HG03520 (cell line): ENCODE data around the gene LRRC8C.
A peak's percentile ranks its signal among the peaks of the same experiment; 100 is the strongest.
"Not testable (repeated sequence)": the region's sequence is repeated elsewhere in the genome, so short reads cannot be mapped to it uniquely, and the experiment has no call there.

ENCODE experiments used
- ATAC-seq: cut with Tn5 transposase; IDR thresholded peaks from one replicate; pipeline ENCODE4 v1.9.1; 2021; ENCODE audit warnings: mild to moderate bottlenecking, moderate library complexity; ENCODE audit not compliant: unreplicated experiment

Gene LRRC8C

GRCh38 chr1:89607586-89608318, 25.2 kb upstream of the LRRC8C start:
- ATAC-seq = no peak

GRCh38 chr1:89608319-89608983, 24.5 kb upstream of the LRRC8C start:
- ATAC-seq = no peak

- no peak for ATAC-seq
Measured at GRCh38 chr1:89608984-89609725, 23.8 kb upstream of the LRRC8C start.

DNA sequence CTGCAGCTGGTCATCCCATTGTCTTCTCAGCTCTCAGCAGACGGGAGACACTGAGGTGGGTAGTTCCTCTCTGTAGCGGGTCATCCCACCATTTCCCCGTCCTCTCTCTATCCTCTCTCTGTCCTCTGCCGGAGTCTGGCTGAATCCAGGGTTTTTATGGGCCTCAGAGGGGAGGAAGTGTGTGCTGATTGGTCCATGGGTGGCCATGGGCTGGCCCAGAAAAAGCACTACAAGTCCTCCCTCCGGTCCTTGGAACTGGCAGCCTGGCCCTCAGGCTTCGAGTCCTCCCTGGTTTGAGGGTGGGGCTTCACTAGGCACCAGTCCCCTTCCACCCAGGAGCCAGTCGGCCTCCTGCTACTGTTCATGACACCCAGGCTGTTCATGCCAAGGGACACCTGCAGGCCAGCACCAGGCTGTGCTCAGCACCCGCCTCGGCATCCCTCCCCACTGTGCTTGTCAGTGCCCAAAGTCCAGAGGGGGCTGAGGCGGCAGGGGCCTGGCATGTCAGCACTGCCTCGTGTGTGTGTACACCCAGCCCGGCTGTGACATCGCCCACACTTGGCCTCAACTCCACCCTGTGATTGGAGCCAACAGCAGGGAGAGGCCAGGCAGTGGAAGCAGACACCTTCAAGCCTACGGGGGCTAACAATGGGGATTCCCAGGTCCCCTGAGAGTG, 23.0 kb upstream of the LRRC8C start:
- no peak for ATAC-seq

GRCh38 chr1:89610457-89611011, 22.4 kb upstream of the LRRC8C start:
- ATAC-seq = no peak

GRCh38 chr1:89611721-89612120, 21.2 kb upstream of the LRRC8C start:
- peak; percentile 97 for ATAC-seq

DNA sequence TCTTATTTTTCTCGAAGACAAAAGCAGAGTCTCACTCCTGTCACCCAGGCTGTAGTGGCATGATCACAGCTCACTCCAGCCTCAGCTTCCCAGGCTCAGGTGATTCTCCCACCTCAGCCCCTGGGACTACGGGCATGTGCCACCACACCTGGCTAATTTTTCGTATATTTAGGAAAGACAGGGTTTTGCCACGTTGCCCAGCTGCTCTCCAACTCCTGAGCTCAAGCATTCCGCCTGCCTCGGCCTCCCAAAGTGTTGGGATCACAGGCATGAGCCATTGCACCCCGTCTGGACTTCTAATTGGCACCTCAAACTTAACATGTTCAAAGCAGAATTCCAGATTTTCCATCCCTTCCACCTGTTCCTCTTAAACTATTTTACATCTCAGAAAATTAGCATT, 19.0 kb upstream of the LRRC8C start:
- no peak for ATAC-seq

DNA sequence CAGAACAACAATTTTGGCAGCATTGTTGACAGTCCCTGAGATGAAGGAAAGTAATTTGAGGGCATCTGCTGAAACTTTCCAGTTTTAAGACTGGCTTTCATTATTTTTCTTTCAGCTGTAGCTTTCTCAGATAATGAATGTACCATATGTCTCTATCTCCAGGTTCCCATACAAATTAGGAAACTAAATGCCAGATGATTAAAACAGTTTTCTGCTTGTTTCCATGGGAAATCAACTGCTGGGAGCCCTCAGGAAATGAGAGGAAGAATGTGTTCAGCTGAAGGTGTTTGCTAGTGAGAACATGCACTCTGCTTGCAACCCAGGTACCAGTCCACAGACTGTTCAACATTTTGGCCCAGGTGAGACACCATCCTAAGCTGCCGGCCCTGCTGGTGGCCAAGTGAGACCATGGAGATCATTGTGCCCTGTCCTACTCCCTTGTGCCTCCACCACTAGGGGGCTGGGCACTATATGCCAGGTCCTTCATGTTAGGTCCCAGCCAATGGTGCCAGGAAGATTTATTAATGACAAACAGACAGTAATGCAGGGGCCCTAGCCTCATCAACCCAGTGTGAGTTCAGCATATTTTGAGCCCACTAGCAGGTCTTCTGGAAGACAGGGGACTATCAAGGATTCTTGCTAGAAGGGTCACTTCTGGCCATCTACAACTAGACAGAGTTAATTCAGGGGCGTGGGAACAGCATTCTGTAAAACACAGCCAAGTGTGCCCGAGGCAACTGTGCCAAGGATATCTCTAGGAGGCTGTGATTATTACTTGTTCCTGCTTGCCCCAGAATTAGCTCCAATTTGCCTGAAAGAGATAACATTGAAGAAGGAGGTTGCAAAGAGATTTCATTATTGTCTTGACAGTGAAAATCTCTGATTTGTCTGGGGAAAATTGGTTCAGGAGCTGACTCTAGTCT, 17.0 kb upstream of the LRRC8C start:
- no peak for ATAC-seq

DNA sequence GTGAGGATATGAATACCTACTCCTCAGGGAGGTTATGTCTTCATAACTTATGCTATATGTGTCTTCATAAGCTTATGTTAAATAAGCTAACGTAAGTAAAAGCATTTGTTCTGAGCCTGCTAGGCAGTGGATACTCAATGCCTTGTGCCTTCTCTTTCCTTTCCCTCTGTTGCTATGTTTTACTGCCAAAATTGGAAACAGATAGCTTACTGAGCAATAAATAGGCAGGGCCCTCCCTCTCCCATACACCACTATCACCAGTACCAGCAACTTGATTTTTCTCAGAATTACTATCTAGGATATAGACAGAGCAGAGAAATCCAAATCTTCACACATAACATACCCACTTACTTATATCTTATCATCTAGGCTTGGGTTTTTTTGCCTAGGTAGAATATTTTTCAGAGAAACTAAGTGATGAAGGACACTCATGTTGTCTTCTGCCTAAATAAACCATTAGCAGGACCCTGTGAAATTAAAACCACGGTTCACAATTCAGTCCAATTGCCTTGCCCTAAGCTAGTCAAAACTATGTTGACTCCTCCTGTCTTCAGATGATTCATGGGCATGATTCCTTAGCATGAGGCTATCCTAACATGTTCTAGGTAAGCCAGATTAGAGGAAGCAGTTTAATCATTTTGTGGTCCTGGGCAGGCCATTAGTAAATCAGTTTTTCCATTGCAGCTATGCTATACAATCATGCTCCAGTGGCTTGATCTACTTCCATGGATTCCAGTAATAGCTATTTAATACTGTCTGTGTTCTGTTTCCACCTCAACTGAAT, 15.9 kb upstream of the LRRC8C start:
- ATAC-seq = no peak

DNA sequence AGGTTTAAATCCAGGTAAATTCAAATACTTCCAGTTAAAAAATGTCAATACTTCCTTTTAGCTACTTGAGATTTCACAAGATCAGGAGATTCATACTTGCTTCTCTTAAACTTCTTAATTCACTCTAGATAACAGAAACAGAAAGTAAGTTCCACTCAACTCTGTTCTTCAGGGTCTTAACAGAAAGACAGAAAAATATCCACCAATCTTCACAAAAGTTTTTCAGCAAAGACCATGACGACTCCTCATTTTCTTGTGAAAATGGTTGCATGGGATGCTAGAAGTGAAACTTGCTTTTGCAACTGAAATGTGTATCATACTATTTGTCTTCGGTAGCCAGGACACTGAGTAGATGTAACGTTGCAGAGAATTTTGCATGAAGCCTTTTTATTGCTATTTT, 12.3 kb upstream of the LRRC8C start:
- ATAC-seq = no peak

DNA sequence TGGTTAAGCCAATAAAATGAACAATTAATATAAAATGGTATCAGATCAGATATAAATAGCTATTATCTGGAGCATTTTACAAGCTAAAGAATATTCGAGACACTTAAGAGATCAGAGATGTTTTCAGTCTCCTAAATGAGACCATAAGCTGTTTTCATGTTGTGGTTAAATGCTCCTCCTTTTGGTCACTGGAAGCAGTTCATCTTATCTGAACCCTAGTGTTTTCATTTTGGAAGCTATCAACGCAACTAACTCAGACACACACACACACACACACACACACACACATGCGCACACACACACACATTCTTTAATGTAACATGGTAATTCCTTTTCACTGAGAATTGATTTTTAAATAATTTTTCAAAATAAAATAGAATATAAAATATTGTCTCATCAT, 10.0 kb upstream of the LRRC8C start:
- no peak for ATAC-seq

DNA sequence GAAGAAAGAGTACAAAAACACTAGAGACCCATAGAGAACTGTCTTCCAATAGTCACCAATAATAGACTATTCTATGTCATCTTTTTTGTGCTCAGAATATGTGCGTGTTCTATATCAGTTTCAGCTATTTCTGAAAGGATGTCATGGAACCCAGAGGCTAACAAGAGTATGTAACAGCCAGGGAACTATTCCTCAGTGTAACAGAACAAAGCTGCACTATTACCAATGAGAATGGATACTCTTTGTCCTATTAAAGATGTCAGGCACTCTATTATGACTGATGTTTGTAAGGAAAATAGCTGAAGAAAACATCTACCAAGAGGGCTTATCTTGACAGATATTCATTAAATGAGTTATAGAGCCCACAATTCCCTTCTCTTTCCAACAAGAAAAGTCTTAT, 8.6 kb upstream of the LRRC8C start:
- ATAC-seq = no peak

- no peak for ATAC-seq
Measured at GRCh38 chr1:89624715-89625323, 8.1 kb upstream of the LRRC8C start.

- no peak for ATAC-seq
Measured at GRCh38 chr1:89627596-89627962, 5.3 kb upstream of the LRRC8C start.

GRCh38 chr1:89629146-89629545, 3.8 kb upstream of the LRRC8C start:
- ATAC-seq = no peak

GRCh38 chr1:89629600-89629999, 3.3 kb upstream of the LRRC8C start:
- not testable (repeated sequence) for ATAC-seq

GRCh38 chr1:89630048-89630447, 2.9 kb upstream of the LRRC8C start:
- ATAC-seq = no peak

DNA sequence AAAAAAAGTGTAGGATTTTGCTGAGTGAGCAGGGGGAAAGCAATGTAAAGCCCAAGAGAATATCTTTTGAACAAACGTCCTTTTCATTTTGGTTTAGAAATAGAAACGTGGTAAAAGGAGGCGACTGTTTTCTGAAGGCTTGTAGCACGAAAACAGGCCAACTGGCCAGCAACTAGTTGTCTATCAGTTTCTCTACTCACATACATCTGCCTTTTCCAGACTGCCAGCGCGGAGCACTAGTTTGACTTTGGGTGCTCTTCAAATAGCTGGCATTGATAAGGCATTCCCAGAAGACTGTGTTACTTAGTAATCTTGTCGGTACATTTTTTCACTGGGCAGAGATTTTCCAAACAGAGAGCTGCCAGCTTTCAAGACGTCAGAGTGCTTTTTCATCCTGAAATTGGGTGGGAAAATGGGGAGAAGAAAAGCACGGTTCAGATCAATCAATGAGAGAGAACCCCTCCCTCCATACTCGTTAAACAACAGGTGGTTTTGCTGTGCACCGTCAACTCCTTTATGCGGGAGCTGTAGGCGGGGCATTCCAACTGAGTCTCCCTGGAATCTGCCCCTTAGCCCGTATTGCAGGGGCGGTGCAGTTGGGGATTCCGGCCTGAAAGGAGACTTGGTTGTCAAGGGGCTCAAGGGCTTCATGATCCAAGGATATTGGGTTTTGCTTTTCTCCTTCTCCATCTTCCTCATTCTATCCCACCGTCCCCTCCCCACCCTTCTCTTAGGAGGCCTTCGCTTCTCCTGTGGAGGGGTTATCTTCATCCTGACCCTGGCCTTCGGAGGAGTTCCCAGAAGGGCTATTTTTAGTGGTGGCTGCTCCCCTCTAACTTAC, 884 bp upstream of the LRRC8C start:
- ATAC-seq = no peak
